ENCODE data around the gene NPAS3.

Gene NPAS3

GRCh38 chr14:33016613-33017012, 77.9 kb downstream of the NPAS3 start:
- no peak for DNase-seq (ENCODE audit: low read depth)

- no peak for DNase-seq (ENCODE audit: low read depth)
These were observed 78.3 kb downstream of the NPAS3 start for GRCh38 chr14:33017016-33017415.

GRCh38 chr14:33019346-33019745, 80.7 kb downstream of the NPAS3 start:
- no peak for DNase-seq (ENCODE audit: low read depth)

GRCh38 chr14:33026850-33027430, 88.3 kb downstream of the NPAS3 start:
- DNase-seq (ENCODE audit: low read depth), result peak; percentile 35

GRCh38 chr14:33029511-33029910, 90.8 kb downstream of the NPAS3 start:
- no peak for DNase-seq (ENCODE audit: low read depth)

- no peak for DNase-seq (ENCODE audit: low read depth)
These were observed 91.7 kb downstream of the NPAS3 start for GRCh38 chr14:33030386-33030785.

- no peak for DNase-seq (ENCODE audit: low read depth)
These were observed 96.9 kb downstream of the NPAS3 start for GRCh38 chr14:33035416-33036194.

- DNase-seq (ENCODE audit: low read depth), result no peak
These were observed 100.6 kb downstream of the NPAS3 start for GRCh38 chr14:33039311-33039710.

GRCh38 chr14:33040372-33041140, 101.9 kb downstream of the NPAS3 start:
- DNase-seq (ENCODE audit: low read depth), result no peak

GRCh38 chr14:33042591-33042990, 103.9 kb downstream of the NPAS3 start:
- DNase-seq (ENCODE audit: low read depth), result no peak

GRCh38 chr14:33045760-33046159, 107.1 kb downstream of the NPAS3 start:
- no peak for DNase-seq (ENCODE audit: low read depth)

GRCh38 chr14:33052943-33053342, 114.3 kb downstream of the NPAS3 start:
- no peak for DNase-seq (ENCODE audit: low read depth)

- DNase-seq (ENCODE audit: low read depth), result no peak
These were observed 117.5 kb downstream of the NPAS3 start for GRCh38 chr14:33056213-33056612.

GRCh38 chr14:33057585-33057984, 118.9 kb downstream of the NPAS3 start:
- DNase-seq (ENCODE audit: low read depth), result no peak

- no peak for DNase-seq (ENCODE audit: low read depth)
These were observed 123.1 kb downstream of the NPAS3 start for GRCh38 chr14:33061667-33062325.

GRCh38 chr14:33062476-33062875, 123.8 kb downstream of the NPAS3 start:
- DNase-seq (ENCODE audit: low read depth), result no peak

GRCh38 chr14:33062881-33063280, 124.2 kb downstream of the NPAS3 start:
- DNase-seq (ENCODE audit: low read depth), result no peak

- no peak for DNase-seq (ENCODE audit: low read depth)
These were observed 124.8 kb downstream of the NPAS3 start for GRCh38 chr14:33063521-33063920.

- DNase-seq (ENCODE audit: low read depth), result no peak
These were observed 127.0 kb downstream of the NPAS3 start for GRCh38 chr14:33065634-33066033.

- no peak for DNase-seq (ENCODE audit: low read depth)
These were observed 129.4 kb downstream of the NPAS3 start for GRCh38 chr14:33068040-33068439.

GRCh38 chr14:33068626-33069025, 129.9 kb downstream of the NPAS3 start:
- no peak for DNase-seq (ENCODE audit: low read depth)

- no peak for DNase-seq (ENCODE audit: low read depth)
These were observed 131.8 kb downstream of the NPAS3 start for GRCh38 chr14:33070475-33070874.

- DNase-seq (ENCODE audit: low read depth), result no peak
These were observed 134.3 kb downstream of the NPAS3 start for GRCh38 chr14:33073023-33073422.

Measured in stromal cell of bone marrow (primary cell).